IPS-15b (cell line): ENCODE results near the gene AKNA.

Experiments
- H3K27me3 ChIP-seq: one replicate; pipeline ENCODE4 v1.6.1; 2013; ENCODE audit warnings: low read length; ENCODE audit not compliant: control insufficient read depth, insufficient read depth
- H3K36me3 ChIP-seq: one replicate; pipeline ENCODE4 v1.6.1; 2013; ENCODE audit warnings: low read length; ENCODE audit not compliant: control insufficient read depth, insufficient read depth
- H3K4me1 ChIP-seq: one replicate; pipeline ENCODE4 v1.6.1; 2013; ENCODE audit warnings: mild to moderate bottlenecking, low read length; ENCODE audit not compliant: control insufficient read depth, insufficient read depth
- H3K4me3 ChIP-seq: one replicate; pipeline ENCODE4 v1.5.1; 2013; ENCODE audit warnings: low read depth, low read length
- H3K9ac ChIP-seq: one replicate; pipeline ENCODE4 v1.6.1; 2013; ENCODE audit warnings: low read depth, mild to moderate bottlenecking, low read length
- H3K9me3 ChIP-seq: one replicate; pipeline ENCODE4 v1.6.1; 2013; ENCODE audit warnings: mild to moderate bottlenecking, low read length; ENCODE audit not compliant: control insufficient read depth, insufficient read depth

Gene AKNA

DNA sequence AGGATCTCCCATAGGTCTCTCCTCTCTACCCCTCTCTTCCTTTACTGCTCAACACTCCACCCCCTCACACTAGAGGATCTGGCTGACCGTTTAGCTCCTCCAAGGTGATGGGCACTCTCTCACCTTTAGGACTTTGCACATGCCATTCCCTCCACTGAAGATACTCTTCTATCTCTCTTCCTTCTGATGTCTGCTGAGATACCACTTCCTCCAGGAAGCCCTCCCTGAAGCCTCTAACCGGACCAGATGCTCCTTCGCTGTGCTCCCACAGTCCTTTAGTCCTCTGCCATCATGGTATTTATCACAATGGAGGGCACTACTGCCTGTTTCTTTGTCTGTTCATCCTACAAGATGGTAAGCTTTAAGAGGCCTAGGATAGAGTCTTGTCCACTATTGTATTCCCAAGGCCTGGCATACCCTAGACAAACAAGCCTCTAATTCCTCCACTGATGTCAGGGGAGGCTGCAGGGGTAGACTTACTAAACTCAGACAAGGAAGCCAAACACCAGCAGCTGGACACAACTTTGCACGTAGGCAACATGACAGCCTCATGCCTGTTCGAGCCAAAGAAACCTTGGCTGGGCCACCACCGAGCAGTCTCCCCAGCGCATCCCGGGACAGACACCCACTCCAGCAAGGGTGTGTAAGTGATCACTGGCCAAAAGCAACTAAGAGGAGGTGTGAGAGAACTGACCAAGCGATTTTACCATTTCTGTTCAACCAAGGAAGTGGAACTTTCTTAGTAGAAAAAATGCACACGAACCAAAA lies 37.9 kb downstream of the AKNA start:
- peaks cover 21% of the 10 kb centered on the region for H3K36me3 ChIP-seq
- H3K9me3 ChIP-seq, result no peaks in the 10 kb centered on the region
- H3K9ac ChIP-seq, result no peak overlapping the region
- H3K4me3 ChIP-seq, result no peak overlapping the region
- no peaks in the 10 kb centered on the region for H3K27me3 ChIP-seq
- H3K4me1 ChIP-seq, result peaks cover 8% of the 10 kb centered on the region

DNA sequence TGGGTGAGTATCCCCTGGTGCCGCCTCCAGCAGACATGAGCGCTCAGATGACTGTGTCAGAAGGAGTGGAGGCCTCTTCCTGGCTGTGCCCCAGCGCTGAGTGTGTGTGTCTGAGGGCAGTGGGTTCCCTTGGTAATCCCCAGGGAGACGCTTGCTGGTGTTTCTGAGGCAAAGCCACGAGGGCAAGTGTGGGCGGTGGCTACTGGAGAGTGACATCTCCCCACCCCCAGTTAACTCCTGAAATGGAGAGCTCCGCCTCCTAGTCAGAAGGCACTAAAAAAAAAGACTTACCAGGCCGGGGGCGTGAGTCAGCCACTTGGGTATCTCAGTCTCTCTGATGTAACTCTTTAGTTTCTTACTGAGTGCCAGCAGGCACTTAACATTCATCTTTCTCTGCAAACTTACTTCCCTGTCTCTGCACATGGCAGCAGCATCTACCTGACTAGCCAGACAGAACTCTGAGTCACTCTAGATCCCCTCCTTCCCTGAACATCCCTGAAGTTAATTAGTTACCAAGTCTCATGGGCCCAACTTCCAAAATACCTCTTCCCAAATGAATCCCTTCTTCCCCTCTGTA lies 38.8 kb downstream of the AKNA start:
- H3K27me3 ChIP-seq, result no peaks in the 10 kb centered on the region
- H3K4me3 ChIP-seq, result no peak overlapping the region
- peaks cover 21% of the 10 kb centered on the region for H3K36me3 ChIP-seq
- H3K9ac ChIP-seq, result peak overlapping the region; percentile 41
- no peaks in the 10 kb centered on the region for H3K9me3 ChIP-seq
- peaks cover 8% of the 10 kb centered on the region for H3K4me1 ChIP-seq

- H3K9ac ChIP-seq, result peak overlapping the region; percentile 41
- no peaks in the 10 kb centered on the region for H3K27me3 ChIP-seq
- H3K4me3 ChIP-seq, result no peak overlapping the region
Measured at GRCh38 chr9:114348261-114348905, 39.4 kb downstream of the AKNA start.

DNA sequence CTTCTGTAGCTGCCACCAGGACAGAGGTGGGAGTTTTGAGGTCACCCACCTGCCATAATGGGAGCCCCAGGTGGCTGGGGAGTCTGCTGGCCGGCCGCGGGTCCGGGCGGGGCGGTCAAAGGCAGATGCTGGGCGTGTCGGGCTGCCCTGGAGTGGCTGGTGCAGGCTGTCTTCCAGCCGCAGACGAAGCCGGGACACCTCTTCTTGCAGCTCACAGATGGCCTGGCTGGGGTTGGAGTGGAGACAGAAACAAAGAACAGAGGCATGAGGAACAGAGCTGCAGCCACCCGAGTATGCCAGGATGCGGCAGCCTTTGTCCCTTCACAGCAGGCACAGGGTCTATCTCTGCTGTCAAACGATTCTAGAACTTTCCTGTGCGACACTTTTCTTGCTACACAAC lies 40.1 kb downstream of the AKNA start:
- peaks cover 24% of the 10 kb centered on the region for H3K36me3 ChIP-seq
- no peaks in the 10 kb centered on the region for H3K9me3 ChIP-seq
- H3K9ac ChIP-seq, result no peak overlapping the region
- no peak overlapping the region for H3K4me3 ChIP-seq
- peaks cover 8% of the 10 kb centered on the region for H3K4me1 ChIP-seq
- H3K27me3 ChIP-seq, result no peaks in the 10 kb centered on the region

More at GRCh38 chr9:114348261-114348905, 39.4 kb downstream of the AKNA start:
- Histone ChIP-seq H3K36me3 (peaks cover 21% of the 10 kb centered on the region), H3K4me1 (peaks cover 8% of the 10 kb centered on the region), H3K9me3 (no peaks in the 10 kb centered on the region)

DNA sequence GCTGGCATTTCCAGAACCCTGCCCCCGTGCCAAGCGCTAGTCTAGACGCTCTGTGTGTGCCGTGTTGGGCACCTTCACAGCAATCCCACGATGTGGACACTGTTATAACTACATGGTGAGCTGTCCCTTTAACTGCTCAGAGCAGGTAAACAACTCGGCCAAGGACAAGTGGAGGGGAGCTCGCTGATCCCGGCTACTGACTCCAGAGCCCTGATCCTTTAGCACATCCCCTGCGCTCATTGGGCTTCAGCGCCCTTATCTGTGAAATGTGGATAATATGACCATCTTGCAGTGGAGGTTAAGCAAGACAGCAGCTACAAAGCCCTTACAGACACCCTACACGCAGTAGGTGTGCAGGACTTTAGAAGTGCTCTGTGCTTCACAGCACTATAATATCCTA lies 41.6 kb downstream of the AKNA start:
- Histone ChIP-seq H3K27me3 (no peaks in the 10 kb centered on the region), H3K4me3 (no peak overlapping the region), H3K9ac (no peak overlapping the region), H3K4me1 (peaks cover 8% of the 10 kb centered on the region), H3K36me3 (peaks cover 30% of the 10 kb centered on the region), H3K9me3 (no peaks in the 10 kb centered on the region)

GRCh38 chr9:114345493-114346065 lies 42.2 kb downstream of the AKNA start:
- H3K9ac ChIP-seq, result no peak overlapping the region
- no peak overlapping the region for H3K4me3 ChIP-seq
- no peaks in the 10 kb centered on the region for H3K27me3 ChIP-seq
- H3K36me3 ChIP-seq, result peaks cover 32% of the 10 kb centered on the region
- H3K9me3 ChIP-seq, result no peaks in the 10 kb centered on the region
- peaks cover 8% of the 10 kb centered on the region for H3K4me1 ChIP-seq

GRCh38 chr9:114344692-114345091 lies 43.1 kb downstream of the AKNA start:
- H3K9me3 ChIP-seq, result no peaks in the 10 kb centered on the region

GRCh38 chr9:114344188-114344566 lies 43.6 kb downstream of the AKNA start:
- H3K9ac ChIP-seq, result no peak overlapping the region
- peaks cover 6% of the 10 kb centered on the region for H3K4me1 ChIP-seq
- no peaks in the 10 kb centered on the region for H3K27me3 ChIP-seq
- peaks cover 25% of the 10 kb centered on the region for H3K36me3 ChIP-seq
- H3K9me3 ChIP-seq, result no peaks in the 10 kb centered on the region
- H3K4me3 ChIP-seq, result no peak overlapping the region

More at GRCh38 chr9:114344692-114345091, 43.1 kb downstream of the AKNA start:
- H3K4me1 ChIP-seq, result peaks cover 8% of the 10 kb centered on the region
- H3K9ac ChIP-seq, result no peak overlapping the region
- peaks cover 25% of the 10 kb centered on the region for H3K36me3 ChIP-seq
- no peak overlapping the region for H3K4me3 ChIP-seq
- no peaks in the 10 kb centered on the region for H3K27me3 ChIP-seq

GRCh38 chr9:114343471-114344187 lies 44.2 kb downstream of the AKNA start:
- H3K9me3 ChIP-seq, result no peaks in the 10 kb centered on the region
- H3K4me1 ChIP-seq, result peaks cover 2% of the 10 kb centered on the region
- peaks cover 25% of the 10 kb centered on the region for H3K36me3 ChIP-seq
- no peak overlapping the region for H3K4me3 ChIP-seq
- no peak overlapping the region for H3K9ac ChIP-seq
- no peaks in the 10 kb centered on the region for H3K27me3 ChIP-seq

DNA sequence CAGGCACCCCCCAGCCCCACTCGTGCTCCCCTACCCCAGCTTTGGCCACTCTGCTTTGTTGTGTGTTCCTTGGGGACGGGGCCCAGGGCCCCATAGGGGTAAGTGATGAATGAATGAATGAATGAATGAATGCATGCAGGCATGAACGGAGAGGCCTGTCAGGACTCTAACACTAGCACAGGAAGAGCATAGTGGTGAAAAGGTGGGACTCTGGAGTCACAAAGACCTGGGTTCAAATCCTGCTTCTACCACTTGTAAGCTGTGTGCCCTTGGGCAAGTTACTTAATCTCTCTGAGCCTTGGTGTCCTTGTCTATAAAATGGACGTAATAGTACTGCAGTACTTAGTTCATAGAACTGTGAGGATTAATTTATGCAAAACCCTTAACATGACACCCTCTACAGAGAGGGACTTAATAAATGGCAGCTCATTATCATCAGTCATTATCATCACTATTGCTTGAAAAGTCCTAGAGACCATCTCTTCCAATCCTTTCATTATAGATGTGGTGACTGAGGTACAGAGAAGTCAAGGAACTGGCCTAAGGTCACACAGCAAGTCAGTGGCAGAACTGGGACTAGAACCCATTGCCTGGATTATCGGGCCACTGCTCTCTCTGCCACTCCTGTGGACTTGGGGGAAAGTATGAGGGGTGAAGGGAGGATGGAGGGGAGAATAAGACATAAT lies 44.9 kb downstream of the AKNA start:
- Histone ChIP-seq H3K9ac (no peak overlapping the region), H3K4me3 (no peak overlapping the region), H3K36me3 (peaks cover 31% of the 10 kb centered on the region), H3K27me3 (no peaks in the 10 kb centered on the region), H3K4me1 (no peaks in the 10 kb centered on the region), H3K9me3 (no peaks in the 10 kb centered on the region)

- Histone ChIP-seq H3K9ac (no peak overlapping the region), H3K4me1 (no peaks in the 10 kb centered on the region), H3K36me3 (peaks cover 29% of the 10 kb centered on the region), H3K27me3 (no peaks in the 10 kb centered on the region), H3K9me3 (no peaks in the 10 kb centered on the region), H3K4me3 (no peak overlapping the region)
Measured at GRCh38 chr9:114341991-114342390, 45.8 kb downstream of the AKNA start.
